NCI-H82 treated with DMSO at 0.1 percent for 48 hours (cell line): ENCODE measurements around the gene CAPN10.
"Not testable (repeated sequence)": the region's sequence is repeated elsewhere in the genome, so short reads cannot be mapped to it uniquely, and the experiment has no call there.

Source experiments
- DNase-seq: peaks from one replicate; lab custom pipeline; 2025; ENCODE audit not compliant: unreplicated experiment; lab: John Stamatoyannopoulos, UW

CAPN10 gene

GRCh38 chr2:240586198-240586918 lies at the start of gene CAPN10:
Gene CAPN10 (plus strand): TSS chr2:240586734. CDS start chr2:240586912, 178 bp downstream.
- peak; percentile 74 for DNase-seq

GRCh38 chr2:240538031-240538780 lies 48.3 kb upstream of the CAPN10 start:
- no peak for DNase-seq

GRCh38 chr2:240539101-240539500 lies 47.4 kb upstream of the CAPN10 start:
- DNase-seq, result not testable (repeated sequence)

- DNase-seq, result no peak
Observed at GRCh38 chr2:240539906-240540305, 46.6 kb upstream of the CAPN10 start.

GRCh38 chr2:240551288-240551687 lies 35.2 kb upstream of the CAPN10 start:
- DNase-seq, result no peak

GRCh38 chr2:240551811-240552210 lies 34.7 kb upstream of the CAPN10 start:
- no peak for DNase-seq

GRCh38 chr2:240553956-240554480 lies 32.5 kb upstream of the CAPN10 start:
- DNase-seq, result no peak

GRCh38 chr2:240554767-240555493 lies 31.6 kb upstream of the CAPN10 start:
- DNase-seq, result no peak

- no peak for DNase-seq
Observed at GRCh38 chr2:240555541-240556250, 30.8 kb upstream of the CAPN10 start.

- no peak for DNase-seq
Observed at GRCh38 chr2:240556553-240557100, 29.9 kb upstream of the CAPN10 start.

- DNase-seq, result no peak
Observed at GRCh38 chr2:240557101-240557751, 29.3 kb upstream of the CAPN10 start.

GRCh38 chr2:240557808-240558207 lies 28.7 kb upstream of the CAPN10 start, which contains the start of gene ANKMY1:
Gene ANKMY1 (minus strand): TSS chr2:240557988. CDS start chr2:240557335, 653 bp downstream.
- DNase-seq, result no peak

GRCh38 chr2:240558236-240558761 lies 28.2 kb upstream of the CAPN10 start:
- no peak for DNase-seq

GRCh38 chr2:240559286-240559685 lies 27.2 kb upstream of the CAPN10 start:
- DNase-seq, result no peak

- peak; percentile 40 for DNase-seq
Observed at GRCh38 chr2:240560084-240560479, 26.5 kb upstream of the CAPN10 start, which contains the start of gene DUSP28. Gene DUSP28 (plus strand): TSS chr2:240560357. CDS start chr2:240560685, 328 bp downstream.

- DNase-seq, result peak; percentile 96
Observed at GRCh38 chr2:240560480-240561324, 25.8 kb upstream of the CAPN10 start.

GRCh38 chr2:240561325-240561971 lies 25.1 kb upstream of the CAPN10 start:
- no peak for DNase-seq

- DNase-seq, result not testable (repeated sequence)
Observed at GRCh38 chr2:240563231-240563630, 23.3 kb upstream of the CAPN10 start.
